AG09309 (cell line): ENCODE measurements around the gene TANC1.

Experiments used
- DNase-seq: peaks from one replicate; pipeline ENCODE4 v3.0.0-alpha.2; 2010; ENCODE audit warnings: low read depth
- H3K4me3 ChIP-seq: 2 replicates; pipeline ENCODE4 v1.5.1; 2011; ENCODE audit warnings: mild to moderate bottlenecking, low read depth, low read length, moderate library complexity; ENCODE audit not compliant: control insufficient read depth
- CTCF ChIP-seq: IDR thresholded peaks from 2 replicates; pipeline ENCODE4 v1.5.1; 2011; ENCODE audit warnings: mild to moderate bottlenecking, low read depth, low read length, inconsistent platforms; ENCODE audit not compliant: insufficient read depth, control insufficient read depth; ENCODE audit errors: missing control alignments

The TANC1 gene

DNA sequence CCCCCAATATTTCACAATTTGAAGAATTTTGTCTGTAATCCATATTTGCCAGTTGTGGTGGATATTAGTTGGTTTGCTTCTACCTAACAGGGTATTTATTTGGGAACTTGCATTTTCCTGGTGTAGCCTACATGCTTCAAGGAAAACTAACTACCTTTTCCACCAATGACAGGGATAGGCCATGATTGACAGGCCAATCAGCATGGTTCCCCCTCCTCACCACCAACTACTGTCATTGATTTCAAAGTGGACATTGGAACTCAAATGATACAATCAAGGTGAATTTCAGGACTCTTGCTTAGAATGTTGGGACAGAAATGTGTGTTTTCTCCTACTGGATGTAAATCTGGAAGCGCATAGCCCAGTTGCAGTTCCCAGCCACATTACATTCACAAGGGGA is 10.1 kb upstream of the TANC1 start:
- H3K4me3 ChIP-seq = no peak overlapping the region
- no peak for TF ChIP-seq CTCF
- no peak for DNase-seq

- DNase-seq = no peak
- no peak for TF ChIP-seq CTCF
- H3K4me3 ChIP-seq = no peak overlapping the region
Measured at GRCh38 chr2:158960193-158960592, 8.2 kb upstream of the TANC1 start.

- no peak for DNase-seq
Measured at GRCh38 chr2:158962074-158962473, 6.4 kb upstream of the TANC1 start.

GRCh38 chr2:158963071-158963470 is 5.4 kb upstream of the TANC1 start:
- no peak for TF ChIP-seq CTCF
- no peak for DNase-seq
- no peak overlapping the region for H3K4me3 ChIP-seq

More at GRCh38 chr2:158962074-158962473, 6.4 kb upstream of the TANC1 start:
- no peak for TF ChIP-seq CTCF
- no peak overlapping the region for H3K4me3 ChIP-seq

GRCh38 chr2:158965107-158965506 is 3.3 kb upstream of the TANC1 start:
- no peak overlapping the region for H3K4me3 ChIP-seq
- no peak for TF ChIP-seq CTCF
- no peak for DNase-seq

GRCh38 chr2:158965641-158966040 is 2.8 kb upstream of the TANC1 start:
- no peak for TF ChIP-seq CTCF
- no peak overlapping the region for H3K4me3 ChIP-seq
- DNase-seq = no peak

DNA sequence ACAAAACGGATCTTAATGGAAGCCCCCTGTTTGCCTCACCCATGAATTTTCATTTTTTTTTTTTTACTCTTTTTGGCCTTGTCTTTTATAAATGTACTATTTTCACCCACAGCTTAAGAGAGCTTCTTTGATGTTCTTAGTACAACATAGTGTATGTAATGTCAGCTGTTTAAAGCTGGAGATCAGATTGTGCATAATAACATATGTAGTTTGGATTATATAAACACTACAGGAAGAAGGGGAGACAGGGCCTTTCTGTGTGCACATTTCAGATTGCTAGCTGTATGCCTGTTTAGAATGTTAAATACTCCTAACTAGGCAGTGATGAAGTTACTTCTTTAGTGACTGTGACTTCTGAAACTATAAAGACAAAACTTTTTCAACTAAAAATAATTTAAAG is 2.1 kb upstream of the TANC1 start:
- no peak for DNase-seq

More for the DNA sequence above, 2.1 kb upstream of the TANC1 start:
- no peak overlapping the region for H3K4me3 ChIP-seq
- TF ChIP-seq CTCF = no peak
